AG08396 (cell line): ENCODE measurements around the gene RTN1.
"Not testable (repeated sequence)": the region's sequence is repeated elsewhere in the genome, so short reads cannot be mapped to it uniquely, and the experiment has no call there.

Source experiments
- DNase-seq: peaks from one replicate; pipeline ENCODE4 v3.0.0; 2012; ENCODE audit warnings: low spot score, mixed read lengths

Gene RTN1

GRCh38 chr14:59699442-59699841 lies 171.1 kb downstream of the RTN1 start:
- DNase-seq = no peak

DNA sequence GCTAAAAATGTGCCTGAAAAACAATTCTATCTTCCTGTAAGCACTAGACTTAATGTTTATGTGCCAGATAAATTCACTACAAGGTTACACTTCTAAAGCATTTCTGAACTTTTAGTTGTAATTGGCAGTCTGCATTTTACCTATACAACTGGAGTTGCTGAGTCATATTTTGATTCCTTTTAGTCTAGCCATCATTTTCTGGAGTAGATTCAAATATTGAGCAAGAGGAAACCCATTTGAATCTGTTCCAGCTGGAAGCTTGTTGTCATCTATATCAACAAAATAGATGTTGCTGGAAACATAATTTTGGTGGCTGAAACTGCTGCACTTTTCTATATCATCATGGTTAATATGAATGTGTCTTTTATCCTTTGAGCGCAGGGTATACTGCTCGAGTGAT lies 171.8 kb downstream of the RTN1 start:
- no peak for DNase-seq

DNA sequence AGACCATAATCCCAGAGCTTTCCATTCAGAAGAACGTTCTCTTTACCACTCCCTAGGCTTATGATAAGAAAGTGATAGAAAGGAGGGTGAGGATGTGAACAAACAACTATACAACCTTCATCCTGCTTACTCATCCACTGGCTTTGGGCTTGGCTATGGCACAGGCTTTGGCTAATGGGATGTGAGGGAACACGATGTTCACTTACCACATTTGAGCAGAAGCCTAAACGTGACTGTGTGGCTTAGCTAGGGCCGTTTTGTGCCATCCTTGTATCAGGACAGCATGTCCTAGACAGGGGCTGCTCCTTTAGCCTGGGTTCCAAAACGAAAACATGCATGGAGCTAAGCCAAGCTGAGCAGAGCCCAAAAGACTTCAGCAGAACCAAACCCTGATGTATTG lies 175.4 kb downstream of the RTN1 start:
- DNase-seq = no peak

DNA sequence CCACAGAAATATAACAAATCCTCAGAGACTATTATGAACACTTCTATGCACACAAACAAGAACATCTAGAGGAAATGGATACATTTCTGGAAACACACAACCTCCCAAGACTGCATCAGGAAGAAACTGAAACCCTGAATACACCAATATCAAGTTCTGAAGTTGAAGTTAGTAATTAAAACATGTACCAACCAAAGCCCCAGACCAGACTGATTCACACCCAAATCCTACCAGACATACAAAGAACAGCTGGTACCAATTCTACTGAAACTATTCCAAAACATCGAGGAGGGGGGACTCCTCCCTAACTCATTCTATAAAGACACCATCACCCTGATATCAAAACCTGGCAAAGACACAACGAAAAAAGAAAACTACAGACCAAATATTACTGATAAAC lies 179.3 kb downstream of the RTN1 start:
- DNase-seq = no peak

DNA sequence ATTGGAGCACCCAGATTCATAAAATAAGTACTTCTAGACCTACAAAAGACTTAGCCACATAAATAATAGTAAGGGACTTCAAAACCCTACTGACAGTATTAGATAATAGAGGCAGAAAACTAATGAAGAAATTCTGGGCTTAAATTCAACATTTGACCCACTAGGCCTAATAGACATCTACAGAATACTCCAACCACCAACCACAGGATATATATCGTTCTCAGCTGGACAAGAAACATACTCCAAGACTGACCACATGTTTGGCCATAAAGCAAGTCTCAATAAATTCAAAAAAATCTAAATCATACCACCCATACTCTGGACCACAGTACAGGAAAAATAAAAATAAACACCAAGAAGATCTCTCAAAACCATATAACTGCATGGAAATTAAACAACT lies 180.2 kb downstream of the RTN1 start:
- DNase-seq = no peak

DNA sequence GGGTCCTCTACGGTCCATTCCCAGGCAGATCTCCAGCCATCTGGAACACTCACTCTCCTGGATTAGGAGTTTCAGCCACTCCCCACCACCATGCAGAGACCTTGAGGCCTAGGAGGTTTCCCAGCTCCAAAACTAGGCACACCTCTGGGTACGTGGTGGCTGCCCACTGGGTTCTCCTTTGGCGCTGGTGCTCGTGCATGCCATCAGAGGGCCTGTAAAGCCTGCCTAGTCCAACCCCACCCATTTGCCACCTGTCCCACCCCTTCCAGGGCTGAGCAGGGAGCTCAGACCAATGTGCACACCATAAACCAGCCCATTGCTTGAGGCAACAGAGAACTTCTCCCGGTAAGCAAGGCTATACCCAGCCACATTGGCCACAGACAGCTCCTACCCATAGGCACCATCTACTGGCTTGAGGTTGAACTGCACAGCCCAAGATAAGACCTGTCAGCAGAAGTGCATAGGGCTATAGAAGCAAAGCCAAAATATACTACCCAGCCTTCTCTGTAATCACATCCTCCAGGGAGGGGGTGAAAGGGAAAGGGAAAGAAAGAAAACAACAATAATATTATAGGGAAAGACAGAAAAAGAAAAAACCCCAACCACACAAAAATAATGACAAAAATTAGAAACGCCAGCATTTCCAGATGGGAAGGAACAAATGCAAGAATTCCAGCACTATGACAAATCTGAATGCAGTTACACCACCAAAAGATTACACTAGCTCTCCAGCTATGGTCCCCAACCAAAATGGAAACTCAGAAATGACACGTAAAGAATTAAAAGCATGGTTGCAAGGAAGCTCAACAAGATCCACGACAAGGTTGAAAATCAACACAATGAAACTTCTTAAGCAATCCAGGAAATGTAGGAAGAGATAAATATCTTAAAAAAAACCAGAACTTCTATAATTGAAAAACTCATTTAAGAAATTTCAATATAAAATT lies 182.1 kb downstream of the RTN1 start:
- DNase-seq = peak; percentile 57

GRCh38 chr14:59687663-59688062 lies 182.9 kb downstream of the RTN1 start:
- DNase-seq = no peak

- DNase-seq = no peak
Measured at GRCh38 chr14:59679872-59680271, 190.7 kb downstream of the RTN1 start.

GRCh38 chr14:59678352-59678751 lies 192.2 kb downstream of the RTN1 start:
- DNase-seq = no peak

DNA sequence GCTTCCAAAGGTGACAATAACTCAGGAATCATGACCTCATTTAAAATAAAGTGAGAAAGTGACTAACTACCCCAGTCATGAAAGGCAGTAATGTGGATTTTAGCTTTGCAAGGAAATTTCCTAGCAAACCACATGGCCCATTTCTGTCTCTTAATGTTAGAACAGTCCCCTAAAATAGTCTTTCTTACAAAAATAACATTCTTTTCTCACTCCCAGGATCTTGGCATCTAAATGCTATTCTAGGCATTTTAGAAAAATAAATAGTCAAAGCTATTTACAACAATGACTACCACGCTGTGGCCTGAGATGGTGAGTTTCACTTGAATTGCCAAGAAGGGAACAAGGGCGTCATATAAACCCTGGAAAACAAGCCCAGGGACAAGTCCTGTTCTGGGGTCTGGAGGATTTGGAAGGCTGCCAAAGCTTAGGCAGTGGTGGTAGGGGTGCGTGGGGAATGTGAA lies 192.8 kb downstream of the RTN1 start:
- peak; percentile 35 for DNase-seq

DNA sequence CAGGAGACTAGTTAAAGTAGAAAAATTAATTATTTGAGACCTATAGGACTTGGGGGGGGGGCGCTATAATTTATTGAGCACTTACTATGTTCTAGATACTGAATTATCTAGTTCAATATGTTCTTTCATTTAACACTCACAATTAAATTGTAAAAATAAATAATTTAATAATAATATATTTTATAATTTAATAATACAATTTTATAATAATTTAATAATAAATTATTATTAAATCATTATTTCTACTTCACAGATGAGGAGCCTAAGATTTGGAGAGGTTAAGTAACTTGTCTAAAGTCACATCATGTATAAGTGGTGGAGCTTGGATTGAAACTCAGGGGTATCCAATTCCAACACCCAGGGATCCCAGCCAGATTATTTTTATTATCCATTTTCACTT lies 195.2 kb downstream of the RTN1 start:
- DNase-seq = no peak

- no peak for DNase-seq
Measured at GRCh38 chr14:59664741-59665140, 205.8 kb downstream of the RTN1 start.

DNA sequence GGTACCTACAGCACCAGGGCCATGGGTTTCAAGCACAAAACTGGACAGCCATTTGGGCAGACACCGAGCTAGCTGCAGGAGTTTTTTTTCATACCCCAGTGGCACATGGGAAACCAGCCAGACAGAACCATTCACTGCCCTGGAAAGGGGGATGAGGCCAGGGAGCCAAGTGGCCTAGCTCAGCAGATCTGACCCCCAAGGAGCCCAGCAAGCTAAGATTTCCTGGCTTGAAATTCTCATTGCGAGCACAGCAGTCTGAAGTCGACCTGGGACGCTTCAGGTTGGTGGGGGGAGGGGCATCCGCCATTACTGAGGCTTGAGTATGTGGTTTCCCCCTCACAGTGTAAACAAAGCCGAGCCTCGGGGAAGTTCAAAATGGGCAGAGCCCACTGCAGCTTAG lies 212.8 kb downstream of the RTN1 start:
- no peak for DNase-seq

DNA sequence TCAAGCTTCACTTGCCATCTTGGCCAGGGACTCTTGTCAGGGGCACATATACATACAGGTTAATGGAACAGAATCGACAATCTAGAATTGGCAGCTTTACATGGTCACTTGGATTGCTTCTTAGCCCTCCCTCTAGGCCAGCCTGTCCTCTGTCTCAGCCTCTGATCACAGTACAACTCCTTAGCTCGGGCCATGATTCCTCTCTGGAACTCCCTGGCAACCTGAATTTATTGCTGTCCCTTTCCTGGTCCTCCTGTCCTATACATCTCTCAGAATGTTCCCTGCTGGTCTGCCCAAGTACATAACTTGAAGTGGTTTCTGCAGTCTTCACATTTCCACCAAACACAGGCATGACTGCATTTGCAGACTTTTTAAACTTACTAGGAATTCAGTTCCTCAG lies 214.1 kb downstream of the RTN1 start:
- DNase-seq = no peak

DNA sequence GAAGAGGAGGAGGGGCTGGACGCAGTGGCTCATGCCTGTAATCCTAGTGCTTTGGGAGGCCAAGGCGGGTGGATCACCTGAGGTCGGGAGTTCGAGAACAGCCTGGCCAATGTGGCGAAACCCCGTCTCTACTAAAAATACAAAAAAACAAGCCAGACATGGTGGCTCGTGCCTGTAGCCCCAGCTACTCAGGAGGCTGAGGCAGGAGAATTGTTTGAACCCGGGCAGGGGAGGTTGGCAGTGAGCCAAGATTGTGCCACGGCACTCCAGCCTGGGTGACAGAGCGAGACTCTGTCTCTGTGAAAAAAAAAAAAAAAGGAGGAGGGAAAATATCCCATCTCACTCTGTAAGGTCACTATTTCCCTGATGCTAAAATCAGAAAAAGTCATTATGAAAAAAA lies 216.4 kb downstream of the RTN1 start:
- not testable (repeated sequence) for DNase-seq

DNA sequence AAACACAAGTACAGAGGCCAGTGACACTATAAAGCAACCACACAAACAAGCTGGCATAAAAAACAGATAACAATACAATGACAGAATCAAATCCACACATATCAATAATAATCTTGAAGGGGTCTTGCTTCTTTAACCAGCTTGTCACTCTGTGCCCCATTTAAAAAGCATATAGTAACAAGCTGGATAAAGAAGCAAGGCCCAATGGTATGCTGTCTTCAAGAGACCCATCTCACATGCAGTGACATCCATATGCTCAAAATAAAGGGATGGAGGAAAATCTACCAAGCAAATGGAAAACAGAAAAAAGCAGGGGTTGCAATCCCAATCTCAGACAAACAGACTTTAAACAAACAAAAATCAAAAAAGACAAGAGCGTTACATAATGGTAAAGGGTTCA lies 223.7 kb downstream of the RTN1 start:
- not testable (repeated sequence) for DNase-seq

- DNase-seq = no peak
Measured at GRCh38 chr14:59638885-59639284, 231.7 kb downstream of the RTN1 start.

DNA sequence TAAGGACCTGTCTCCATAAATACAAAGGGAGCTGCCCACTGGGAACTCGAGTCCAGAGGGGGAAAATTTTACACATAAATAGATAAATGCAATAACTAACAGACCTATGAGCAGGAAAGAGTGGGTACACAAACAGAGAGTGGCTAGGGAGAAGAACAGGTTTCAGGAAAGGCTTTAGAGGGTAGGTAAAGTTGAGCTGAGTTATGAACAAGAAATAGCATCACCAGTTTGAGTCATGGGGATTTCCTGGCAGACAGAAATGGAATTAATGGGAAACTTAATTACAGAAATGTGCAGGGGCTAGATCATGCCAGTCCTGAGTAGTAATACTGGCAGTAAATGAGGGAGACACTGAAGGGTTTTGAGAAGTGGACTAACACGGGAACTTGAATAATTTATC lies 236.0 kb downstream of the RTN1 start:
- DNase-seq = no peak

GRCh38 chr14:59633486-59633885 lies 237.1 kb downstream of the RTN1 start:
- no peak for DNase-seq

DNA sequence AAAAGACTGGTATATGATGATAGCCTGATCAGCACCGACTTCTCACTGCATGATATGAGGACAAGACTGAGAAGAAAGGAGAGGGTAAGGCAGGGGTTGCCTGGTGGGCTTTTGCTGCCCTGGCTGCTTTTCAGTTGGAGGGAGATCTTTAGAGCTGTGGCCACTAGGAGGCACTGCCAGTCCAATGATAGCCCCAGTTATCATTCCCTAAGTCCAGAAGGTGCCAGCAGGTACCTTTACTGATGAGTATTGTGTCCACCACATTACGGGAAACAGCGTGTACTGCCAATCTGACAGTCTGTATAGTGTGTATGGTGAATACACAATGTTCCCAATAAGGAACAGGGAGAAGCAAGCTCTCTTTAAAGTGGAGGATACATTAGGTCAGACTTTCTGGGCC lies 238.2 kb downstream of the RTN1 start:
- DNase-seq = peak; percentile 63

- peak; percentile 20 for DNase-seq
Measured at GRCh38 chr14:59631237-59631636, 239.3 kb downstream of the RTN1 start.

GRCh38 chr14:59630288-59630963 lies 240.2 kb downstream of the RTN1 start:
- peak; percentile 24 for DNase-seq
